ENCODE results near the gene CDK14.

CDK14 gene

GRCh38 chr7:91228327-91228726 is 632.2 kb downstream of the CDK14 start:
- no peak for DNase-seq (ENCODE audit: low spot score)

- no peak for DNase-seq (ENCODE audit: low spot score)
These were observed 632.9 kb downstream of the CDK14 start for GRCh38 chr7:91228927-91229558.

- no peak for DNase-seq (ENCODE audit: low spot score)
These were observed 634.0 kb downstream of the CDK14 start for GRCh38 chr7:91230100-91230499.

- no peak for DNase-seq (ENCODE audit: low spot score)
These were observed 634.4 kb downstream of the CDK14 start for GRCh38 chr7:91230503-91230902.

- no peak for DNase-seq (ENCODE audit: low spot score)
These were observed 637.1 kb downstream of the CDK14 start for GRCh38 chr7:91233212-91233611.

- no peak for DNase-seq (ENCODE audit: low spot score)
These were observed 639.2 kb downstream of the CDK14 start for GRCh38 chr7:91235211-91235832.

- DNase-seq (ENCODE audit: low spot score), result no peak
These were observed 643.1 kb downstream of the CDK14 start for GRCh38 chr7:91239171-91239604.

- no peak for DNase-seq (ENCODE audit: low spot score)
These were observed 643.7 kb downstream of the CDK14 start for GRCh38 chr7:91239772-91240171.

- DNase-seq (ENCODE audit: low spot score), result no peak
These were observed 644.3 kb downstream of the CDK14 start for GRCh38 chr7:91240376-91240941.

- DNase-seq (ENCODE audit: low spot score), result no peak
These were observed 646.1 kb downstream of the CDK14 start for GRCh38 chr7:91242097-91242844.

GRCh38 chr7:91243591-91244301 is 647.6 kb downstream of the CDK14 start:
- no peak for DNase-seq (ENCODE audit: low spot score)

- no peak for DNase-seq (ENCODE audit: low spot score)
These were observed 651.4 kb downstream of the CDK14 start for GRCh38 chr7:91247500-91247899.

GRCh38 chr7:91248996-91249395 is 652.9 kb downstream of the CDK14 start:
- DNase-seq (ENCODE audit: low spot score), result no peak

- no peak for DNase-seq (ENCODE audit: low spot score)
These were observed 653.5 kb downstream of the CDK14 start for GRCh38 chr7:91249506-91250233.

- no peak for DNase-seq (ENCODE audit: low spot score)
These were observed 654.6 kb downstream of the CDK14 start for GRCh38 chr7:91250706-91251105.

- no peak for DNase-seq (ENCODE audit: low spot score)
These were observed 655.8 kb downstream of the CDK14 start for GRCh38 chr7:91251877-91252276.
